ENCODE results near the gene HDAC4. TPM values are rescaled to one million over a fixed set of nuclear protein-coding genes. Genes with fewer than 3 reads are reported as not detected.

The HDAC4 gene
- total RNA-seq, 1 experiment from 2014 or later = 16.0 TPM

- no peak for DNase-seq (ENCODE audit: low spot score)
Measured at GRCh38 chr2:239429473-239430350, 28.9 kb upstream of the HDAC4 start.

GRCh38 chr2:239425631-239426030, 24.8 kb upstream of the HDAC4 start:
- no peak for DNase-seq (ENCODE audit: low spot score)

GRCh38 chr2:239424337-239425045, 23.7 kb upstream of the HDAC4 start:
- no peak for DNase-seq (ENCODE audit: low spot score)

GRCh38 chr2:239423551-239423950, 22.7 kb upstream of the HDAC4 start:
- DNase-seq (ENCODE audit: low spot score) = no peak

- DNase-seq (ENCODE audit: low spot score) = no peak
Measured at GRCh38 chr2:239421851-239422250, 21.0 kb upstream of the HDAC4 start.

- no peak for DNase-seq (ENCODE audit: low spot score)
Measured at GRCh38 chr2:239420082-239420481, 19.3 kb upstream of the HDAC4 start.

GRCh38 chr2:239418918-239419317, 18.1 kb upstream of the HDAC4 start:
- DNase-seq (ENCODE audit: low spot score) = no peak

- no peak for DNase-seq (ENCODE audit: low spot score)
Measured at GRCh38 chr2:239412905-239413603, 12.2 kb upstream of the HDAC4 start.

- DNase-seq (ENCODE audit: low spot score) = no peak
Measured at GRCh38 chr2:239411549-239412319, 10.9 kb upstream of the HDAC4 start.

- DNase-seq (ENCODE audit: low spot score) = no peak
Measured at GRCh38 chr2:239411117-239411516, 10.3 kb upstream of the HDAC4 start.

- no peak for DNase-seq (ENCODE audit: low spot score)
Measured at GRCh38 chr2:239409976-239410375, 9.2 kb upstream of the HDAC4 start.

GRCh38 chr2:239407112-239407511, 6.3 kb upstream of the HDAC4 start:
- no peak for DNase-seq (ENCODE audit: low spot score)

- no peak for DNase-seq (ENCODE audit: low spot score)
Measured at GRCh38 chr2:239406316-239406995, 5.6 kb upstream of the HDAC4 start.

- DNase-seq (ENCODE audit: low spot score) = no peak
Measured at GRCh38 chr2:239405071-239405470, 4.3 kb upstream of the HDAC4 start.

GRCh38 chr2:239402666-239403065, 1.8 kb upstream of the HDAC4 start:
- no peak for DNase-seq (ENCODE audit: low spot score)

- no peak for DNase-seq (ENCODE audit: low spot score)
Measured at GRCh38 chr2:239401881-239402233, 1.0 kb upstream of the HDAC4 start.

- peak; percentile 98 for DNase-seq (ENCODE audit: low spot score)
Measured at GRCh38 chr2:239401067-239401880, 454 bp upstream of the HDAC4 start.

GRCh38 chr2:239399921-239400595, 762 bp downstream of the HDAC4 start:
- DNase-seq (ENCODE audit: low spot score) = peak; percentile 27

- DNase-seq (ENCODE audit: low spot score) = peak; percentile 45
Measured at GRCh38 chr2:239399433-239399920, 1.3 kb downstream of the HDAC4 start.

All from HT-29 (cell line).